Right ventricle myocardium superior (tissue), 1 donor: ENCODE measurements around the gene ROPN1. TPM values are rescaled to one million over a fixed set of nuclear protein-coding genes. Genes with fewer than 3 reads are reported as not detected.

Experiments
- total RNA-seq: library from RNA; stranded (reverse); fragmentation: NEBNext Ultra II Directional; extraction: Animal tissue kit (Norgen Biotek cat#: 25700); gene quantifications from one replicate; pipeline ENCODE4 v1.2.1, GENCODE V29; 2021
- donor health status: DM: no; HTN: yes; CAD: no; lungs with severe emphysema.

ROPN1 gene
- total RNA-seq, 1 donor from 2014 or later: not detected

Other genes with a start within 250 kb of the ROPN1 start
- 10.1 TPM for gene MYLK, start 107.8 kb downstream of the ROPN1 start, total RNA-seq
- 6.8 TPM for gene CCDC14, start 30.9 kb downstream of the ROPN1 start, total RNA-seq
- gene KALRN, start 41.2 kb upstream of the ROPN1 start, total RNA-seq: 66.3 TPM